Measurements from ENCODE around the gene HLA-A. TPM values are rescaled to one million over a fixed set of nuclear protein-coding genes. Genes with fewer than 3 reads are reported as not detected.
"Not testable (repeated sequence)": the region's sequence is repeated elsewhere in the genome, so short reads cannot be mapped to it uniquely, and the experiment has no call there.

Gene HLA-A
- polyA plus RNA-seq, 1 donor, result 105 TPM

GRCh38 chr6:29927841-29928388 is 14.4 kb upstream of the HLA-A start:
- no peak for DNase-seq

DNA sequence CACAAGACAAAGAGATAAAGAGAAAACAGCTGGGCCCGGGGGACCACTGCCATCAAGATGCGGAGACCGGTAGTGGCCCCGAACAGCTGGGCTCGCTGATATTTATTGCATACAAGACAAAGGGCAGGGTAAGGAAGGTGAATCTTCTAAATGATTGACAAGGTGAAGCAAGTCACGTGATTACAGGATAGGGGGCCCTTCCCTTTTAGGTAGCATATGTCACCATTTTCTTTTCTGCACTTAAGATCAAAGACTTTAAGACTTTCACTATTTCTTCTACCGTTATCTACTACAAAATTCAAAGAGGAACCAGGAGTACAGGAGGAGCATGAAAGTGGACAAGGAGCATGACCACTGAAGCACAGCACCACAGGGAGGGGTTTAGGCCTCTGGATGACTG is 12.3 kb upstream of the HLA-A start:
- not testable (repeated sequence) for DNase-seq

DNA sequence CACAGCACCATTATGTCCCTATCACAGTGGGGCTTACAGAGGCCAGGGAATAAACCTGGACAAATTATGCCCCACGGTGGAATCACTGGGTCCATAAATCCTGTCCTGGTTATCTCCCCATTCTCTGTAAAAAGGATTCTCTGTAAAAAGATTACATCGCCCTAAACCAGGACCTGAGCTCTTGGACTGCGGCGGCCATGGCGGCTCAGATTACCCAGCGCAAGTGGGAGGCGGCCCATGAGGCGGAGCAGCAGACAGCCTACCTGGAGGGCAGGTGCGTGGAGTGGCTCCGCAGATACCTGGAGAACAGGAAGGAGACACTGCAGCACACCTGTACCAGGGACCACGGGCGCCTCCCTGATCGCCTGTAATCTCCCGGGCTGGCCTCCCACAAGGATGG is 8.4 kb upstream of the HLA-A start:
- no peak for DNase-seq

DNA sequence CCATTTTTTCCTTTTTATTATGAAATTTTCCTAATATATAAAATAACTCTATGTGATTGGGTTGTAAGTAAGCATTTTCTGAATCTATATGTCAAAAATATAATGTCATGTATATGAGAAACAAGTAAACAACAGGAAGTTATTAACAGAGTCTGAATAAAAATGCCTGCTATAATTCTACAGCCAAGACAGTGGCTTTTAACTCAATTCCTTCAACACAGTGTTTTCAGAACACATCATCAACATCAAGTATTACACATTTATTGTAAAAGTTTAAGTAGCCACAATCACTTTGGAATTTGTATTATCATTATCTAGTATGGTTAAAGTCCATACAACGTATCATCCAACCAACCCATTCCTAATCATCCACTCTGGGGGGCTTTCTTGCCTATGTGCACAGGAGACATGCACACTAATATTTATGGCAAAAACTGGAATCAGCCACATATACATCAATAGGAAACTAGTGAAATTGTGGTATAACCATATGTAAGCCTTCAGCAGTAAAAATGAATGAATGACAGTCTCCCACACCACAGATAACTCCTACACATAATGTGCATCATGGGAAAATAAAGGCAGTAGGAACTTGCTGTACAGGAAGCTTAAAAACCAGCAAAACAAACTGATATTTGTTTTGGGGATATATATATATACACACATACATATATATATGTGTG is 6.9 kb upstream of the HLA-A start:
- no peak for DNase-seq

GRCh38 chr6:29938746-29939508 is 3.4 kb upstream of the HLA-A start:
- DNase-seq, result no peak

- no peak for DNase-seq
Measured at GRCh38 chr6:29941016-29941415, 1.3 kb upstream of the HLA-A start.

GRCh38 chr6:29941471-29941870 is 861 bp upstream of the HLA-A start:
- no peak for DNase-seq

DNA sequence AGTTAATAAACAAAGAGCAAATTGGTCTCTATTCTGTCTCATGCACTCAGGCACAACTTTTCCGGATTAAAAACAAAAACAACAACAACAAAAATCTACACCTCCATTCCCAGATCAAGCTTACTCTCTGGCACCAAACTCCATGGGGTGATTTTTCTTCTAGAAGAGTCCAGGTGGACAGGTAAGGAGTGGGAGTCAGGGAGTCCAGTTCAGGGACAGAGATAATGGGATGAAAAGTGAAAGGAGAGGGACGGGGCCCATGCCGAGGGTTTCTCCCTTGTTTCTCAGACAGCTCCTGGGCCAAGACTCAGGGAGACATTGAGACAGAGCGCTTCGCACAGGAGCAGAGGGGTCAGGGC is 437 bp upstream of the HLA-A start:
- no peak for DNase-seq

DNA sequence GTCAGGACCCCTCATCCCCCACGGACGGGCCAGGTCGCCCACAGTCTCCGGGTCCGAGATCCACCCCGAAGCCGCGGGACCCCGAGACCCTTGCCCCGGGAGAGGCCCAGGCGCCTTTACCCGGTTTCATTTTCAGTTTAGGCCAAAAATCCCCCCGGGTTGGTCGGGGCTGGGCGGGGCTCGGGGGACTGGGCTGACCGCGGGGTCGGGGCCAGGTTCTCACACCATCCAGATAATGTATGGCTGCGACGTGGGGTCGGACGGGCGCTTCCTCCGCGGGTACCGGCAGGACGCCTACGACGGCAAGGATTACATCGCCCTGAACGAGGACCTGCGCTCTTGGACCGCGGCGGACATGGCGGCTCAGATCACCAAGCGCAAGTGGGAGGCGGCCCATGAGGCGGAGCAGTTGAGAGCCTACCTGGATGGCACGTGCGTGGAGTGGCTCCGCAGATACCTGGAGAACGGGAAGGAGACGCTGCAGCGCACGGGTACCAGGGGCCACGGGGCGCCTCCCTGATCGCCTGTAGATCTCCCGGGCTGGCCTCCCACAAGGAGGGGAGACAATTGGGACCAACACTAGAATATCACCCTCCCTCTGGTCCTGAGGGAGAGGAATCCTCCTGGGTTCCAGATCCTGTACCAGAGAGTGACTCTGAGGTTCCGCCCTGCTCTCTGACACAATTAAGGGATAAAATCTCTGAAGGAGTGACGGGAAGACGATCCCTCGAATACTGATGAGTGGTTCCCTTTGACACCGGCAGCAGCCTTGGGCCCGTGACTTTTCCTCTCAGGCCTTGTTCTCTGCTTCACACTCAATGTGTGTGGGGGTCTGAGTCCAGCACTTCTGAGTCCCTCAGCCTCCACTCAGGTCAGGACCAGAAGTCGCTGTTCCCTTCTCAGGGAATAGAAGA is 978 bp downstream of the HLA-A start:
- DNase-seq, result no peak

GRCh38 chr6:29945281-29945820 is 3.0 kb downstream of the HLA-A start:
- DNase-seq, result no peak

- no peak for DNase-seq
Measured at GRCh38 chr6:29946223-29947076, 4.1 kb downstream of the HLA-A start.

- no peak for DNase-seq
Measured at GRCh38 chr6:29947077-29947980, 5.0 kb downstream of the HLA-A start.

DNA sequence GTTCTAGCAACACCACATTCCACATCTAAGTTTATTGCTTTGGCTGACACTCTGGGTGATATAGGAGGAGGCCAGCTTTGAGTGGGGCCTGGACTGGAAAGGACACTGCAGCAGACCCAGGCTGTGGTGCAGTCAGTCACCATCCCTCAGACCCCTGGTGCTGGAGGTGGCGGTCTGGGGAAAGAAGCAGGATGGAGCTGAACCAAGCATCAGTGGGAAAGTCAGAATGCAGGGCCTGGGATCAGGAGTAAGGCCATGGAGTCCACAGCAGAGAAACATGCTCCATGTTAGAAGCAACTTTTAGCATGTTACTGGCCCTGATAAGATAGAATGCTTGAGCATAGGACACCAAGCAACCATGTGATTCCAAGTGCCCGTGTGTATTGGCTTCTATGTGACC is 5.9 kb downstream of the HLA-A start:
- no peak for DNase-seq

DNA sequence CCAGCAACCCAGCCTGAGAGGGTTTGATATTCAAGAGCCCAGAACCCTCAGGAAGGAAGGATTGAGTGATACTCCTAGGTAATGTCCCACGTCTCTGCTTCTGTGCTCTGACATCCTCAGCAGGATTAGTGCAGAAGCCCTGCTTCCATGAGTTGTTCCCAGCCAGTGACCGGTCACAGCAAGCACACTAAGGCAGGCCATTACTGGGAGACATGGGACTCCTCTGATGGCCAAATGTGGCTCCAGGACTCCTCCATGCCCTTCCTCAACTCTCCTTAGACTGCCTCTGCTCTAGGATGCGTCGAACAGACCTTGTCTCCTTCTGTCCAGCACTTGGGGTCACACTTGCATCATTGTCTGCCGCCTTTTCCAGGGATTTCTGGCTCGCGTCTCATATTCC is 7.6 kb downstream of the HLA-A start:
- no peak for DNase-seq

GRCh38 chr6:29951882-29952281 is 9.6 kb downstream of the HLA-A start:
- no peak for DNase-seq

GRCh38 chr6:29953001-29953441 is 10.7 kb downstream of the HLA-A start:
- no peak for DNase-seq

GRCh38 chr6:29953686-29954085 is 11.4 kb downstream of the HLA-A start:
- DNase-seq, result no peak

- no peak for DNase-seq
Measured at GRCh38 chr6:29954272-29954671, 11.9 kb downstream of the HLA-A start.

DNA sequence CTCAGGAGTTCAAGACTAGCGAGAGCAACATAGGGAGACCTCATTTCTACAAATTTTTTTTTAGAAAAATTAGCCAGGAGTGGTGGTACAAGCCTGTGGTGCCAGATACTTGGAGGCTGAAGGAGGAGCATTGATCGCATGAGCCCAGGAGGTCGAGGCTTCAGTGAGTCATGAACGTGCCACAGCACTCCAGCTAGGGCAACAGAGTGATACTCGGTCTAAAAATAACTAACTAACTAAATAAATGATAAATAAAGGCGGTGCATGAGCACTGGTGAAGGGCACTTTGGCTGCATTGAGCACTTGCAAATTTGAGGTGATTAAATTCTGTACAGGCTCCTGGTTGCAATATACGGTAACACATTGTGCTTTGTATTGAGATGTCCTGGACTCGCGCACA is 13.5 kb downstream of the HLA-A start:
- no peak for DNase-seq

- DNase-seq, result no peak
Measured at GRCh38 chr6:29956518-29956917, 14.2 kb downstream of the HLA-A start.
